Measurements from ENCODE around the gene SLC35G2.
"Not testable (repeated sequence)": the region's sequence is repeated elsewhere in the genome, so short reads cannot be mapped to it uniquely, and the experiment has no call there.

SLC35G2 gene

GRCh38 chr3:136885357-136886213, 66.7 kb downstream of the SLC35G2 start:
- no peak for DNase-seq (ENCODE audit: low spot score)

GRCh38 chr3:136889947-136890346, 71.0 kb downstream of the SLC35G2 start:
- no peak for DNase-seq (ENCODE audit: low spot score)

- no peak for DNase-seq (ENCODE audit: low spot score)
These were observed 73.3 kb downstream of the SLC35G2 start for GRCh38 chr3:136891934-136892855.

GRCh38 chr3:136893848-136894443, 75.0 kb downstream of the SLC35G2 start:
- DNase-seq (ENCODE audit: low spot score): no peak

GRCh38 chr3:136897171-136897570, 78.2 kb downstream of the SLC35G2 start:
- not testable (repeated sequence) for DNase-seq (ENCODE audit: low spot score)

- no peak for DNase-seq (ENCODE audit: low spot score)
These were observed 79.6 kb downstream of the SLC35G2 start for GRCh38 chr3:136898549-136898948.

- DNase-seq (ENCODE audit: low spot score): no peak
These were observed 80.0 kb downstream of the SLC35G2 start for GRCh38 chr3:136898954-136899353.

- no peak for DNase-seq (ENCODE audit: low spot score)
These were observed 80.8 kb downstream of the SLC35G2 start for GRCh38 chr3:136899622-136900158.

- DNase-seq (ENCODE audit: low spot score): not testable (repeated sequence)
These were observed 81.8 kb downstream of the SLC35G2 start for GRCh38 chr3:136900694-136901093.

GRCh38 chr3:136901391-136901790, 82.5 kb downstream of the SLC35G2 start:
- no peak for DNase-seq (ENCODE audit: low spot score)

- not testable (repeated sequence) for DNase-seq (ENCODE audit: low spot score)
These were observed 83.6 kb downstream of the SLC35G2 start for GRCh38 chr3:136902530-136902929.

GRCh38 chr3:136903899-136904298, 85.0 kb downstream of the SLC35G2 start:
- DNase-seq (ENCODE audit: low spot score): no peak

- no peak for DNase-seq (ENCODE audit: low spot score)
These were observed 85.8 kb downstream of the SLC35G2 start for GRCh38 chr3:136904746-136905145.

All from SK-N-DZ (cell line).